HepG2 (cell line): Measurements from ENCODE around the gene PRPF38B. TPM values are rescaled to one million over a fixed set of nuclear protein-coding genes. Genes with fewer than 3 reads are reported as not detected.

ENCODE experiments used
- EHMT2 ChIP-seq: fragments of 200-600 bp; sonication (generic); IDR thresholded peaks from 2 replicates; pipeline ENCODE4 v1.7.0; 2017; ENCODE audit warnings: antibody characterized with exemption, low read depth, low read length, borderline replicate concordance
- ELF1 ChIP-seq: sonication (generic); formaldehyde crosslinking; IDR thresholded peaks from 2 replicates; pipeline ENCODE4 v1.4.0; 2020; ENCODE audit warnings: missing genetic modification reagents
- EP300 ChIP-seq, 3 experiments: sonication (generic) in 1 of 3; formaldehyde crosslinking in 1 of 3; IDR thresholded peaks; 2 replicates each; pipeline versions ENCODE4 v1.5.1 to v1.6.1; 2011 to 2020; ENCODE audit warnings: low read depth in 2 of 3, low read length in 2 of 3, borderline replicate concordance in 1 of 3, improper control_type of control experiment in 1 of 3, mild to moderate bottlenecking in 1 of 3, missing genetic modification reagents in 1 of 3, moderate library complexity in 1 of 3
- HNF4G ChIP-seq, 2 experiments: sonication (generic) in 1 of 2; formaldehyde crosslinking in 1 of 2; IDR thresholded peaks; 2 replicates each; pipeline versions ENCODE4 v1.4.0 to v1.6.1; 2011 to 2020; ENCODE audit warnings: borderline replicate concordance in 2 of 2, low read depth in 2 of 2, mild to moderate bottlenecking in 2 of 2, low read length in 1 of 2, missing genetic modification reagents in 1 of 2, moderate library complexity in 1 of 2
- HOXA3 ChIP-seq: sonication (generic); formaldehyde crosslinking; IDR thresholded peaks from 2 replicates; pipeline ENCODE4 v1.5.0; 2020; ENCODE audit warnings: missing genetic modification reagents
- HOXD1 ChIP-seq: sonication (generic); formaldehyde crosslinking; IDR thresholded peaks from 2 replicates; pipeline ENCODE4 v1.5.0; 2020; ENCODE audit warnings: missing genetic modification reagents
- IKZF1 ChIP-seq: fragments of 450-650 bp; IDR thresholded peaks from 2 replicates; pipeline ENCODE4 v1.7.1; 2016
- KAT8 ChIP-seq: IDR thresholded peaks from 2 replicates; pipeline ENCODE4 v1.6.1; 2016; ENCODE audit warnings: missing genetic modification reagents, missing compliant biosample characterization
- KLF15 ChIP-seq: sonication (generic); formaldehyde crosslinking; IDR thresholded peaks from 2 replicates; pipeline ENCODE4 v1.8.1; 2023; ENCODE audit warnings: borderline replicate concordance, mild to moderate bottlenecking, inconsistent platforms, missing genetic modification reagents, mixed read lengths
- RXRB ChIP-seq: IDR thresholded peaks from 2 replicates; pipeline ENCODE4 v1.6.1; 2016; ENCODE audit warnings: borderline replicate concordance, missing genetic modification reagents, missing compliant biosample characterization
- ZNF124 ChIP-seq: sonication (generic); formaldehyde crosslinking; IDR thresholded peaks from 2 replicates; pipeline ENCODE4 v1.4.0; 2020; ENCODE audit warnings: missing genetic modification reagents
- ZNF24 ChIP-seq: fragments of 450-650 bp; IDR thresholded peaks from 2 replicates; pipeline ENCODE4 v1.6.1; 2017; ENCODE audit warnings: antibody characterized with exemption, mild to moderate bottlenecking
- ZNF280B ChIP-seq: sonication (generic); formaldehyde crosslinking; IDR thresholded peaks from 2 replicates; pipeline ENCODE4 v1.5.0; 2020; ENCODE audit warnings: missing genetic modification reagents, mild to moderate bottlenecking, borderline replicate concordance
- ZNF547 ChIP-seq: sonication (generic); formaldehyde crosslinking; IDR thresholded peaks from 2 replicates; pipeline ENCODE4 v1.5.1; 2020; ENCODE audit warnings: mild to moderate bottlenecking, missing genetic modification reagents
- ZNF709 ChIP-seq: sonication (generic); formaldehyde crosslinking; IDR thresholded peaks from 2 replicates; pipeline ENCODE4 v1.5.0; 2020; ENCODE audit warnings: mild to moderate bottlenecking, missing genetic modification reagents
- ZNF724P ChIP-seq: sonication (generic); formaldehyde crosslinking; IDR thresholded peaks from 2 replicates; pipeline ENCODE4 v1.8.0; 2022; ENCODE audit warnings: missing genetic modification reagents, borderline replicate concordance
- ZNF75D ChIP-seq: sonication (generic); formaldehyde crosslinking; IDR thresholded peaks from 2 replicates; pipeline ENCODE4 v1.8.1; 2023; ENCODE audit warnings: missing genetic modification reagents, mild to moderate bottlenecking, borderline replicate concordance
- ZNF761 ChIP-seq: sonication (generic); formaldehyde crosslinking; conservative IDR thresholded peaks from 2 replicates; pipeline ENCODE4 v1.4.0; 2020; ENCODE audit warnings: mild to moderate bottlenecking, missing genetic modification reagents
- ZNF816 ChIP-seq: sonication (generic); formaldehyde crosslinking; IDR thresholded peaks from 2 replicates; pipeline ENCODE4 v1.8.0; 2022; ENCODE audit warnings: missing genetic modification reagents, mild to moderate bottlenecking, borderline replicate concordance
- polyA plus RNA-seq, 8 experiments: library from polyadenylated mRNA; depleted of rRNA in 3 of 8; stranded (reverse) in 7 of 8; unstranded in 1 of 8; fragments of >200 nt; fragmentation: Illumina TruSeq in 4 of 8; extraction: Trizol in 4 of 8; gene quantifications; 2 replicates each; pipeline versions ENCODE4 v1.2.1 to v1.2.3, GENCODE V29; 2011 to 2016; ENCODE audit warnings: low read depth in 4 of 8, missing spikeins in 1 of 8, mixed read lengths in 1 of 8; ENCODE audit not compliant: insufficient read depth in 1 of 8
- total RNA-seq, 5 experiments: library from RNA; depleted of rRNA; stranded (reverse); fragments of >200 nt; fragmentation: Illumina TruSeq; extraction: Trizol; gene quantifications; 2 replicates each; pipeline ENCODE4 v1.2.3, GENCODE V29; 2016; ENCODE audit warnings: low read depth in 1 of 5
- TF ChIP-seq, protein P1 (sequence below): sonication (generic); formaldehyde crosslinking; IDR thresholded peaks from 2 replicates; pipeline ENCODE4 v1.4.0; 2020; ENCODE audit warnings: missing genetic modification reagents, mild to moderate bottlenecking, borderline replicate concordance
- TF ChIP-seq, protein P2 (sequence below): IDR thresholded peaks from 2 replicates; pipeline ENCODE4 v1.6.1; 2012; ENCODE audit warnings: low read length, improper control_type of control experiment

Gene PRPF38B
- total and polyA plus RNA-seq, 2 of the 13 experiments (the other 11 are each of a cell fraction or from before 2014, with no cell fraction given): 25.7 to 29.7 TPM

- TF ChIP-seq, protein P1, sequence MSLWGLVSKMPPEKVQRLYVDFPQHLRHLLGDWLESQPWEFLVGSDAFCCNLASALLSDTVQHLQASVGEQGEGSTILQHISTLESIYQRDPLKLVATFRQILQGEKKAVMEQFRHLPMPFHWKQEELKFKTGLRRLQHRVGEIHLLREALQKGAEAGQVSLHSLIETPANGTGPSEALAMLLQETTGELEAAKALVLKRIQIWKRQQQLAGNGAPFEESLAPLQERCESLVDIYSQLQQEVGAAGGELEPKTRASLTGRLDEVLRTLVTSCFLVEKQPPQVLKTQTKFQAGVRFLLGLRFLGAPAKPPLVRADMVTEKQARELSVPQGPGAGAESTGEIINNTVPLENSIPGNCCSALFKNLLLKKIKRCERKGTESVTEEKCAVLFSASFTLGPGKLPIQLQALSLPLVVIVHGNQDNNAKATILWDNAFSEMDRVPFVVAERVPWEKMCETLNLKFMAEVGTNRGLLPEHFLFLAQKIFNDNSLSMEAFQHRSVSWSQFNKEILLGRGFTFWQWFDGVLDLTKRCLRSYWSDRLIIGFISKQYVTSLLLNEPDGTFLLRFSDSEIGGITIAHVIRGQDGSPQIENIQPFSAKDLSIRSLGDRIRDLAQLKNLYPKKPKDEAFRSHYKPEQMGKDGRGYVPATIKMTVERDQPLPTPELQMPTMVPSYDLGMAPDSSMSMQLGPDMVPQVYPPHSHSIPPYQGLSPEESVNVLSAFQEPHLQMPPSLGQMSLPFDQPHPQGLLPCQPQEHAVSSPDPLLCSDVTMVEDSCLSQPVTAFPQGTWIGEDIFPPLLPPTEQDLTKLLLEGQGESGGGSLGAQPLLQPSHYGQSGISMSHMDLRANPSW (CRISPR knock-in tag): no peak
- TF ChIP-seq ZNF75D (no peak), HOXD1 (CRISPR knock-in tag) (peak; percentile 85; the same call in 1 of the 2 replicates), ZNF761 (CRISPR knock-in tag) (peak; percentile 93), KAT8 (CRISPR knock-in tag) (peak; percentile 82), HNF4G (IDR thresholded peaks at IDR 0.05; ENCODE audit: borderline replicate concordance, low read depth, low read length) (peak; percentile 35; the same call in 1 of the 2 replicates), HNF4G (CRISPR knock-in tag; IDR thresholded peaks at IDR 0.05; ENCODE audit: borderline replicate concordance, low read depth) (no peak), EP300 (IDR thresholded peaks at IDR 0.05; ENCODE audit: low read depth in 2 of 2, low read length in 2 of 2) (peak in 1 of 2 experiments; percentile 14; a peak in 1 of 4 replicates), EP300 (CRISPR knock-in tag; IDR thresholded peaks at IDR 0.05; ENCODE audit: borderline replicate concordance) (no peak), ZNF547 (CRISPR knock-in tag) (peak; percentile 75; the same call in 1 of the 2 replicates), ZNF724P (CRISPR knock-in tag) (no peak), IKZF1 (no peak), ZNF709 (CRISPR knock-in tag) (no peak), ZNF124 (no peak), KLF15 (no peak), EHMT2 (no peak; the same call in 1 of the 2 replicates), RXRB (CRISPR knock-in tag) (no peak; the same call in 1 of the 2 replicates), ZNF24 (no peak), ZNF280B (no peak; the same call in 1 of the 2 replicates), ELF1 (CRISPR knock-in tag) (peak; percentile 79), HOXA3 (CRISPR knock-in tag) (peak; percentile 83; the same call in 1 of the 2 replicates), ZNF816 (CRISPR knock-in tag) (no peak)
- TF ChIP-seq, protein P2, sequence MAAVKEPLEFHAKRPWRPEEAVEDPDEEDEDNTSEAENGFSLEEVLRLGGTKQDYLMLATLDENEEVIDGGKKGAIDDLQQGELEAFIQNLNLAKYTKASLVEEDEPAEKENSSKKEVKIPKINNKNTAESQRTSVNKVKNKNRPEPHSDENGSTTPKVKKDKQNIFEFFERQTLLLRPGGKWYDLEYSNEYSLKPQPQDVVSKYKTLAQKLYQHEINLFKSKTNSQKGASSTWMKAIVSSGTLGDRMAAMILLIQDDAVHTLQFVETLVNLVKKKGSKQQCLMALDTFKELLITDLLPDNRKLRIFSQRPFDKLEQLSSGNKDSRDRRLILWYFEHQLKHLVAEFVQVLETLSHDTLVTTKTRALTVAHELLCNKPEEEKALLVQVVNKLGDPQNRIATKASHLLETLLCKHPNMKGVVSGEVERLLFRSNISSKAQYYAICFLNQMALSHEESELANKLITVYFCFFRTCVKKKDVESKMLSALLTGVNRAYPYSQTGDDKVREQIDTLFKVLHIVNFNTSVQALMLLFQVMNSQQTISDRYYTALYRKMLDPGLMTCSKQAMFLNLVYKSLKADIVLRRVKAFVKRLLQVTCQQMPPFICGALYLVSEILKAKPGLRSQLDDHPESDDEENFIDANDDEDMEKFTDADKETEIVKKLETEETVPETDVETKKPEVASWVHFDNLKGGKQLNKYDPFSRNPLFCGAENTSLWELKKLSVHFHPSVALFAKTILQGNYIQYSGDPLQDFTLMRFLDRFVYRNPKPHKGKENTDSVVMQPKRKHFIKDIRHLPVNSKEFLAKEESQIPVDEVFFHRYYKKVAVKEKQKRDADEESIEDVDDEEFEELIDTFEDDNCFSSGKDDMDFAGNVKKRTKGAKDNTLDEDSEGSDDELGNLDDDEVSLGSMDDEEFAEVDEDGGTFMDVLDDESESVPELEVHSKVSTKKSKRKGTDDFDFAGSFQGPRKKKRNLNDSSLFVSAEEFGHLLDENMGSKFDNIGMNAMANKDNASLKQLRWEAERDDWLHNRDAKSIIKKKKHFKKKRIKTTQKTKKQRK: no peak
These were observed 54.5 kb downstream of the PRPF38B start, which contains the start of gene STXBP3 (continued) for GRCh38 chr1:108746382-108747170.
